HCT116 (cell line): ENCODE measurements around the gene C6orf47. TPM values are rescaled to one million over a fixed set of nuclear protein-coding genes. Genes with fewer than 3 reads are reported as not detected.

ENCODE experiments used
- ATAC-seq: fragments of 200-7000 bp; cut with Tn5 transposase; 2 replicates; pipeline ENCODE4 v1.9.1; 2020; ENCODE audit warnings: mild to moderate bottlenecking, moderate library complexity
- BruUV-seq: library from RNA; stranded (reverse); fragments of 400-500 nt; replicated peaks from 2 replicates; lab custom pipeline; 2021; lab: Mats Ljungman, UMichigan
- CTCF ChIA-PET: fragments of 300-600 bp; sonication (Branson Sonifier 250); formaldehyde crosslinking; loops from one replicate; lab custom pipeline; 2021; ENCODE audit warnings: antibody characterized with exemption; lab: Charles Lee
- POLR2A ChIA-PET: fragments of 300-600, 350-600 bp; sonication (Branson Sonifier 250); formaldehyde crosslinking; loops from one replicate; lab custom pipeline; 2021; ENCODE audit warnings: antibody characterized with exemption; lab: Charles Lee
- RAD21 ChIA-PET, 2 experiments: fragments of 300-600 bp; sonication (Branson Sonifier 250); formaldehyde crosslinking; loops; one replicate each; lab custom pipeline; 2023; ENCODE audit warnings: low total read pairs in 2 of 2; ENCODE audit not compliant: uncharacterized antibody in 2 of 2, unreplicated experiment in 2 of 2, low non-redundant PET in 1 of 2; lab: Charles Lee
- DNase-seq: peaks from one replicate; pipeline ENCODE4 v3.0.0-alpha.2; 2010; ENCODE audit warnings: low read depth, low spot score
- H2AFZ ChIP-seq: fragments of 200-600 bp; shearing (Covaris generic), sonication (generic); 2 replicates; pipeline ENCODE4 v1.6.1; 2017; ENCODE audit warnings: low read depth, mixed run types, mixed read lengths, antibody characterized with exemption, low read length; ENCODE audit not compliant: poor library complexity, severe bottlenecking
- H3K27ac ChIP-seq: 2 replicates; pipeline ENCODE4 v1.5.1; 2012; ENCODE audit warnings: low read depth, low read length
- H3K27me3 ChIP-seq: fragments of 200-600 bp; sonication (generic); 2 replicates; pipeline ENCODE4 v1.6.1; 2016; ENCODE audit warnings: mixed run types, low read length, mixed read lengths; ENCODE audit not compliant: insufficient read depth
- H3K36me3 ChIP-seq, 2 experiments: fragments of 200-500 bp in 1 of 2; fragments of 200-600 bp in 1 of 2; sonication (Bioruptor generic) in 1 of 2; sonication (generic) in 1 of 2; 2 replicates each; pipeline versions ENCODE4 v1.5.1 to v1.6.1; 2014 to 2016; ENCODE audit warnings: low read length in 2 of 2, inconsistent platforms in 1 of 2, mixed read lengths in 1 of 2, mixed run types in 1 of 2; ENCODE audit not compliant: insufficient read depth in 2 of 2, control insufficient read depth in 1 of 2
- H3K4me1 ChIP-seq, 2 experiments: fragments of 200-600 bp in 1 of 2; sonication (generic) in 1 of 2; 2 replicates each; pipeline versions ENCODE4 v1.5.1 to v1.6.1; 2012 to 2017; ENCODE audit warnings: low read length in 2 of 2, inconsistent platforms in 1 of 2, mild to moderate bottlenecking in 1 of 2, mixed read lengths in 1 of 2, mixed run types in 1 of 2, moderate library complexity in 1 of 2; ENCODE audit not compliant: insufficient read depth in 2 of 2, control insufficient read depth in 1 of 2
- H3K4me2 ChIP-seq: fragments of 200-600 bp; sonication (generic); 2 replicates; pipeline ENCODE4 v1.6.1; 2017; ENCODE audit warnings: mixed run types, low read length, mixed read lengths
- H3K4me3 ChIP-seq, 2 experiments: fragments of 200-600 bp in 1 of 2; sonication (generic) in 1 of 2; replicated peaks in 1 of 2; 2 replicates each; pipeline ENCODE4 v1.5.1; 2011 to 2016; ENCODE audit warnings: low read length in 2 of 2, control low read depth in 1 of 2, low read depth in 1 of 2, mild to moderate bottlenecking in 1 of 2, mixed read lengths in 1 of 2, mixed run types in 1 of 2
- H3K79me2 ChIP-seq: fragments of 200-600 bp; sonication (generic); 2 replicates; pipeline ENCODE4 v1.6.1; 2017; ENCODE audit warnings: mild to moderate bottlenecking, mixed run types, low read length, moderate library complexity, mixed read lengths; ENCODE audit not compliant: insufficient read depth
- H3K9ac ChIP-seq: fragments of 200-600 bp; sonication (generic); 2 replicates; pipeline ENCODE4 v1.6.1; 2016; ENCODE audit warnings: low read length, mixed read lengths
- H3K9me2 ChIP-seq: fragments of 200-600 bp; sonication (generic), shearing (Covaris generic); 2 replicates; pipeline ENCODE4 v1.6.1; 2017; ENCODE audit warnings: mixed run types, mild to moderate bottlenecking, moderate library complexity; ENCODE audit not compliant: insufficient read depth
- H3K9me3 ChIP-seq, 2 experiments: fragments of 200-500 bp in 1 of 2; fragments of 200-600 bp in 1 of 2; sonication (Bioruptor generic) in 1 of 2; sonication (generic) in 1 of 2; 2 replicates each; pipeline ENCODE4 v1.6.1; 2014 to 2017; ENCODE audit warnings: low read length in 2 of 2, mixed read lengths in 2 of 2, inconsistent platforms in 1 of 2, low read depth in 1 of 2, mild to moderate bottlenecking in 1 of 2, mixed run types in 1 of 2, moderate library complexity in 1 of 2; ENCODE audit not compliant: control insufficient read depth in 1 of 2, insufficient read depth in 1 of 2
- H4K20me1 ChIP-seq: fragments of 200-600 bp; sonication (generic), shearing (Covaris generic); 2 replicates; pipeline ENCODE4 v1.6.1; 2017; ENCODE audit warnings: mixed run types, mild to moderate bottlenecking, moderate library complexity; ENCODE audit not compliant: insufficient read depth
- EGR1 ChIP-seq: IDR thresholded peaks from 2 replicates; pipeline ENCODE4 v1.6.1; 2012; ENCODE audit warnings: low read depth
- EZH2phosphoT487 ChIP-seq: fragments of 200-600 bp; IDR thresholded peaks from 2 replicates; pipeline ENCODE4 v1.6.1; 2018; ENCODE audit warnings: antibody characterized with exemption, borderline replicate concordance
- FOSL1 ChIP-seq: IDR thresholded peaks from 2 replicates; pipeline ENCODE4 v1.6.1; 2012; ENCODE audit warnings: low read depth
- JUND ChIP-seq: IDR thresholded peaks from 2 replicates; pipeline ENCODE4 v1.6.1; 2012
- MAX ChIP-seq: IDR thresholded peaks from 2 replicates; pipeline ENCODE4 v1.6.1; 2012
- POLR2A ChIP-seq: IDR thresholded peaks from 2 replicates; pipeline ENCODE4 v1.7.0; 2011; ENCODE audit warnings: borderline replicate concordance; ENCODE audit not compliant: insufficient read depth, insufficient read length; ENCODE audit errors: extremely low read depth
- POLR2AphosphoS5 ChIP-seq: IDR thresholded peaks from 2 replicates; pipeline ENCODE4 v1.6.1; 2011; ENCODE audit warnings: mild to moderate bottlenecking, low read depth, low read length, moderate library complexity
- RAD21 ChIP-seq: IDR thresholded peaks from 2 replicates; pipeline ENCODE4 v1.6.1; 2012; ENCODE audit warnings: low read depth, mild to moderate bottlenecking
- SP1 ChIP-seq: IDR thresholded peaks from 2 replicates; pipeline ENCODE4 v1.6.1; 2012; ENCODE audit warnings: low read depth
- SRF ChIP-seq: IDR thresholded peaks from 2 replicates; pipeline ENCODE4 v1.6.1; 2012; ENCODE audit warnings: low read depth
- TCF7L2 ChIP-seq: IDR thresholded peaks from 2 replicates; pipeline ENCODE4 v1.7.0; 2011; ENCODE audit warnings: borderline replicate concordance, inconsistent platforms; ENCODE audit not compliant: insufficient read depth, insufficient read length; ENCODE audit errors: extremely low read depth
- YY1 ChIP-seq: IDR thresholded peaks from 2 replicates; pipeline ENCODE4 v1.6.1; 2011; ENCODE audit warnings: low read length, low read depth, moderate library complexity, mild to moderate bottlenecking; ENCODE audit not compliant: insufficient replicate concordance; ENCODE audit errors: extremely low read depth
- intact Hi-C: fragments of 100-400 bp; cut with micrococcal nuclease; formaldehyde crosslinking; loops from 2 replicates; pipeline ENCODE4 v1.10.0; 2022
- total RNA-seq: library from RNA; stranded (reverse); gene quantifications from one replicate; pipeline ENCODE4 v1.2.1, GENCODE V29; 2021; ENCODE audit not compliant: unreplicated experiment

Gene C6orf47
- total RNA-seq, 1 experiment from 2014 or later, result 13.4 TPM

DNA sequence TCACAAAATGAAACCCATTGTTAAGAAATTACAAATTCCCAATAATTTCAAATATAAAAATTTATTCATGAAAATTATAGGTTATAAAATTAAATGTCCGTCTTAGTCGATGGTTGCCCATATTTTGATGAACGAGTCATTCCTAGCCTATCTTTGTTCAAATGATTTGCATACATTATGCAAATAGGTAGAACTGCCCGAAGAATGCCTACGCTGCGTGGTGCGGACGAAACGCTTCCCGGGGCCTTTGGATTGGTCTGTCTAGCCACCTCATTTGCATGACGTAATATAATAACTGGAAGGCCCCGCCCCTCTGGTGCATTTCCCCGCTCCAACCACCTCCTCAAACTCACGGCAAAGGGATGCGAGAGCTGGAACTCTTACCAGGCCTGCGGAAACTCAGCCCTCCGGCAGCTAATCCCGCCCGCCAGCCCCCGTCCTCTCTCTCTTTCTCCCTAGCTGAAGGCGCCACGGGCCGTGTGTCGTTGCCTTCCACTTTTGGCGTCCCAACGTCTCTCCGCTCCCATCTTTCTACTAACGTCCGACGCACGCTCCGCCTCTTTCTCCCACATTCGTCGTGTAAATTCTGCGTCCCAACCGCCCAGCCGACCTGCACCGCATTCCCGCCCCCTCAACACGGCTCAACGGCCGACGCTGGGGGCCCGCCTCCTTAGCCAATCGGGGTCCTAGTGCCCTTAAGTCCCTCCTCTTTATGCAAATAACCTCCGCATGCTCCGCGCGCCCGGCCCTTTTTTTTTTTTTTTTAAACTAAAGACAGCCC, 40.6 kb downstream of the C6orf47 start:
- H3K27me3 ChIP-seq, result no peaks in the 10 kb centered on the region
- peaks cover 6 to 36% of the 10 kb centered on the region in 2 experiments for H3K36me3 ChIP-seq
- RAD21 ChIA-PET, result no interaction called here
- no peaks in the 10 kb centered on the region for H4K20me1 ChIP-seq
- CTCF ChIA-PET, result interaction anchor here (1.0 to 1.3 kb wide), 2 partner anchors 21 to 39 kb away, joined by 3 to 5 read pairs; no protein-coding TSS in a partner anchor
- TSS peak; percentile 97 for BruUV-seq
- no peaks in the 10 kb centered on the region for H3K9me2 ChIP-seq
- POLR2A ChIA-PET, result interaction anchor here (0.7 to 1.6 kb wide), 5 partner anchors 9 to 208 kb away, joined by 3 to 4 read pairs (median 3); partner anchors contain the start of genes C6orf47 and HSPA1B
- H3K27ac ChIP-seq, result peak overlapping the region; percentile 77
- peak; percentile 91 for TF ChIP-seq SP1
- peak; percentile 80; the same call in 1 of the 2 replicates for TF ChIP-seq POLR2AphosphoS5
- TF ChIP-seq SRF, result peak; percentile 76
- TF ChIP-seq RAD21, result no peak
- TF ChIP-seq FOSL1, result no peak
- TF ChIP-seq YY1, result peak; percentile 13
- TF ChIP-seq MAX, result peak; percentile 93
- no peak for TF ChIP-seq JUND
- no peak for TF ChIP-seq EZH2phosphoT487
- TF ChIP-seq TCF7L2, result no peak
- peak; percentile 94 for TF ChIP-seq EGR1
- peak; percentile 68 for TF ChIP-seq POLR2A
- no peaks in the 10 kb centered on the region for H3K9me3 ChIP-seq
- H3K79me2 ChIP-seq, result peaks cover 42% of the 10 kb centered on the region
- intact Hi-C loops, result loop anchor here (1.0 kb wide), 2 partner anchors 32 to 74 kb away; partner anchors contain the start of genes ATP6V1G2 and BAG6
- peak; percentile 92 for ATAC-seq
- peak overlapping the region; percentile 57 to 61 for H3K4me3 ChIP-seq
- no peak overlapping the region for H2AFZ ChIP-seq
- peak overlapping the region; percentile 73 for H3K4me2 ChIP-seq
- peaks cover 6 to 18% of the 10 kb centered on the region in 2 experiments; a peak in 3 of 4 replicates for H3K4me1 ChIP-seq
- peak; percentile 98 for DNase-seq
- peak overlapping the region; percentile 73 for H3K9ac ChIP-seq
